Memory B cell (primary cell): ENCODE results near the gene ITGBL1.

Experiments used
- ATAC-seq: fragments of 150-1000 bp; cut with Tn5 transposase; 2 replicates; pipeline ENCODE4 v1.10.0; 2021; ENCODE audit warnings: low read depth, mild to moderate bottlenecking, moderate library complexity
- DNase-seq, 2 donors: peaks; one replicate each; pipeline ENCODE4 v3.0.0; 2022; ENCODE audit warnings: low spot score in 2 of 2
- H3K27ac Mint-ChIP-seq: one replicate; pipeline ENCODE4 v1.8.0; 2022; ENCODE audit warnings: mild to moderate bottlenecking, moderate library complexity, mixed read lengths
- H3K27me3 Mint-ChIP-seq: one replicate; pipeline ENCODE4 v1.8.0; 2022; ENCODE audit warnings: mixed read lengths
- H3K36me3 Mint-ChIP-seq: one replicate; pipeline ENCODE4 v1.8.0; 2022; ENCODE audit warnings: mild to moderate bottlenecking, mixed read lengths
- H3K4me1 Mint-ChIP-seq: one replicate; pipeline ENCODE4 v1.8.0; 2022; ENCODE audit warnings: mixed read lengths
- H3K4me3 Mint-ChIP-seq: one replicate; pipeline ENCODE4 v1.8.0; 2022; ENCODE audit warnings: mild to moderate bottlenecking, moderate library complexity, mixed read lengths
- H3K9me3 Mint-ChIP-seq: one replicate; pipeline ENCODE4 v1.8.0; 2022; ENCODE audit warnings: mixed read lengths

ITGBL1 gene

GRCh38 chr13:101660711-101661110, 208.2 kb downstream of the ITGBL1 start:
- ATAC-seq (no peak), DNase-seq (no peak)
- Mint-ChIP-seq H3K36me3 (no peaks in the 10 kb centered on the region), H3K9me3 (peaks cover 1% of the 10 kb centered on the region), H3K27me3 (no peaks in the 10 kb centered on the region), H3K4me1 (no peaks in the 10 kb centered on the region), H3K27ac (no peak overlapping the region), H3K4me3 (no peak overlapping the region)

- ATAC-seq (no peak), DNase-seq (no peak)
- H3K9me3 Mint-ChIP-seq, result peaks cover 1% of the 10 kb centered on the region
- no peak overlapping the region for H3K27ac Mint-ChIP-seq
- no peaks in the 10 kb centered on the region for H3K36me3 Mint-ChIP-seq
- H3K4me1 Mint-ChIP-seq, result no peaks in the 10 kb centered on the region
- no peaks in the 10 kb centered on the region for H3K27me3 Mint-ChIP-seq
- H3K4me3 Mint-ChIP-seq, result no peak overlapping the region
These were observed 209.4 kb downstream of the ITGBL1 start for GRCh38 chr13:101661839-101662238.

GRCh38 chr13:101673360-101674105, 221.1 kb downstream of the ITGBL1 start:
- Mint-ChIP-seq H3K36me3 (no peaks in the 10 kb centered on the region), H3K4me1 (peaks cover 9% of the 10 kb centered on the region), H3K27me3 (no peaks in the 10 kb centered on the region), H3K27ac (no peak overlapping the region), H3K4me3 (no peak overlapping the region), H3K9me3 (no peaks in the 10 kb centered on the region)
- ATAC-seq, result no peak
- no peak for DNase-seq

- no peak for ATAC-seq
- H3K27me3 Mint-ChIP-seq, result peaks cover 2% of the 10 kb centered on the region
- no peaks in the 10 kb centered on the region for H3K4me1 Mint-ChIP-seq
- H3K4me3 Mint-ChIP-seq, result no peak overlapping the region
- DNase-seq, result no peak
- H3K9me3 Mint-ChIP-seq, result no peaks in the 10 kb centered on the region
- H3K27ac Mint-ChIP-seq, result no peak overlapping the region
- H3K36me3 Mint-ChIP-seq, result no peaks in the 10 kb centered on the region
These were observed 229.4 kb downstream of the ITGBL1 start for GRCh38 chr13:101681834-101682233.

DNA sequence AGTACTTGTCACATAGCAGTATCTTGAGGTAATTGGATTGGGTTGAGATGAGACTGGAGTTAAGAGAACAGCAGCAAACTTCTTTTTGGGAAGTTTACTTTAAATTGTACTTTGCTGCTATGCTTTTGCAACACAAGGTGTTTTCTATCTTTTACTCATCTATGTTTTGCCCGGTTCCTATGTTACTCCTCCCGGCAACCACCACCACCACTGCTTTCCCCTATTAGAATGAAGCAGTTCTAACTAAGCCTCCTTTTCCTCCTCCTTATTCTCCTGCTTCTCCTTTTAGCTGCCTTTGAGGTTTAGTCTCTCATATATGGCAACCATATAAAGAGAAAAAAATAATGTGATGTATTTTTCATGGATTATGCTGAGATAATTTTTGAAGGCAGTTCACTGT, 233.5 kb downstream of the ITGBL1 start:
- H3K36me3 Mint-ChIP-seq, result no peaks in the 10 kb centered on the region
- no peak overlapping the region for H3K27ac Mint-ChIP-seq
- no peak overlapping the region for H3K4me3 Mint-ChIP-seq
- no peaks in the 10 kb centered on the region for H3K4me1 Mint-ChIP-seq
- peaks cover 5% of the 10 kb centered on the region for H3K27me3 Mint-ChIP-seq
- H3K9me3 Mint-ChIP-seq, result no peaks in the 10 kb centered on the region
- ATAC-seq (no peak), DNase-seq (no peak)

DNA sequence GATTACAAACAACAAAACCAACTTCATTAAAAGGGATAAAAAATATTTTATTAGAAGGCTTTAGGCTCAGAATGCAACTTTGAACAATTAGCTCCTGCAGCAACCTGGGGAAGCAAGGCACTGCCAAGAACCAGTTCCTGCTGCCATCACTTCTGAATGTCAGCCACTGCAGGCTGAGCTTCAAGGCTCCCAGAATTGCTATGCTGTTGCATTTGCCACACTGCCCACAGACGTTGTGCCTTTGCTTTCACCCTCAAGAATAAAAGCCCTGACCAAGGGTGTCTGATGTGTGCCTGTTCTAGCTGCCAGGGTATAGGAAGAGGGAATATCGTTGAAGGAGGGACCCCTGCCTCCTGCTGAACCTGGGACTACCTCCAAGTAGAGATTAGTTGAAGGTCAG, 238.4 kb downstream of the ITGBL1 start:
- H3K9me3 Mint-ChIP-seq, result no peaks in the 10 kb centered on the region
- DNase-seq (no peak), ATAC-seq (no peak)
- peaks cover 5% of the 10 kb centered on the region for H3K27me3 Mint-ChIP-seq
- H3K4me3 Mint-ChIP-seq, result no peak overlapping the region
- no peaks in the 10 kb centered on the region for H3K36me3 Mint-ChIP-seq
- no peaks in the 10 kb centered on the region for H3K4me1 Mint-ChIP-seq
- H3K27ac Mint-ChIP-seq, result no peak overlapping the region

- Mint-ChIP-seq H3K27me3 (peaks cover 5% of the 10 kb centered on the region), H3K4me1 (no peaks in the 10 kb centered on the region), H3K9me3 (no peaks in the 10 kb centered on the region), H3K27ac (no peak overlapping the region), H3K4me3 (no peak overlapping the region), H3K36me3 (no peaks in the 10 kb centered on the region)
- DNase-seq (no peak), ATAC-seq (no peak)
These were observed 238.9 kb downstream of the ITGBL1 start for GRCh38 chr13:101691341-101691860.

- H3K4me3 Mint-ChIP-seq, result no peak overlapping the region
- H3K9me3 Mint-ChIP-seq, result peaks cover 4% of the 10 kb centered on the region
- no peaks in the 10 kb centered on the region for H3K4me1 Mint-ChIP-seq
- H3K27me3 Mint-ChIP-seq, result peaks cover 2% of the 10 kb centered on the region
- no peaks in the 10 kb centered on the region for H3K36me3 Mint-ChIP-seq
- ATAC-seq, result no peak
- no peak overlapping the region for H3K27ac Mint-ChIP-seq
- no peak for DNase-seq
These were observed 243.5 kb downstream of the ITGBL1 start for GRCh38 chr13:101695870-101696516.

- DNase-seq, result no peak
- H3K9me3 Mint-ChIP-seq, result peaks cover 4% of the 10 kb centered on the region
- peaks cover 2% of the 10 kb centered on the region for H3K27me3 Mint-ChIP-seq
- H3K4me3 Mint-ChIP-seq, result no peak overlapping the region
- H3K36me3 Mint-ChIP-seq, result no peaks in the 10 kb centered on the region
- no peak for ATAC-seq
- H3K4me1 Mint-ChIP-seq, result no peaks in the 10 kb centered on the region
- no peak overlapping the region for H3K27ac Mint-ChIP-seq
These were observed 245.3 kb downstream of the ITGBL1 start for GRCh38 chr13:101697745-101698144.

GRCh38 chr13:101698400-101698799, 245.9 kb downstream of the ITGBL1 start:
- DNase-seq (no peak), ATAC-seq (no peak)
- Mint-ChIP-seq H3K36me3 (no peaks in the 10 kb centered on the region), H3K4me1 (no peaks in the 10 kb centered on the region), H3K27me3 (peaks cover 5% of the 10 kb centered on the region), H3K4me3 (no peak overlapping the region), H3K9me3 (peaks cover 4% of the 10 kb centered on the region), H3K27ac (no peak overlapping the region)

- no peak overlapping the region for H3K27ac Mint-ChIP-seq
- peaks cover 4% of the 10 kb centered on the region for H3K9me3 Mint-ChIP-seq
- no peak for DNase-seq
- no peaks in the 10 kb centered on the region for H3K4me1 Mint-ChIP-seq
- H3K36me3 Mint-ChIP-seq, result no peaks in the 10 kb centered on the region
- peaks cover 6% of the 10 kb centered on the region for H3K27me3 Mint-ChIP-seq
- no peak overlapping the region for H3K4me3 Mint-ChIP-seq
- ATAC-seq, result no peak
These were observed 248.1 kb downstream of the ITGBL1 start for GRCh38 chr13:101700598-101700997.

DNA sequence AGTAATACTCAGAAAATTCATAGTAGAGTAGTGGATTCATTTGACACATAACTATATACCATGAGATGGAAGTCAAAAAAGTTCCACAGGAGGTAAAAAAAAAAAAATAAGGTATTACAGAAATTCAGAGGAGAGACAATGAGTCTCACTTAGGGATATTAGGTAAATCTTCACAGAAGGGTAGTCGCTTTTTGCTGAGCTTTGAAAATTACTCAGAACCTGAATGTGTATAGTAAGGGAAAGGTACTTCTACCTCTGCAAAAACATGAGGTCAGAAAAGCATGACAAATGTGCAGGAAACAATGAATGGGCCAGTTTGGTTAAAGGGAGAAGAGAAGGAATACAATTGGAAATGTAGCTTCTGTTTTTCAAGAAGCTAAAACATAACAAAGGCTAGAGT, 250.6 kb downstream of the ITGBL1 start:
- H3K4me1 Mint-ChIP-seq, result peaks cover 5% of the 10 kb centered on the region
- DNase-seq (no peak), ATAC-seq (no peak)
- no peak overlapping the region for H3K27ac Mint-ChIP-seq
- H3K36me3 Mint-ChIP-seq, result no peaks in the 10 kb centered on the region
- peaks cover 9% of the 10 kb centered on the region for H3K27me3 Mint-ChIP-seq
- peaks cover 4% of the 10 kb centered on the region for H3K9me3 Mint-ChIP-seq
- no peak overlapping the region for H3K4me3 Mint-ChIP-seq

DNA sequence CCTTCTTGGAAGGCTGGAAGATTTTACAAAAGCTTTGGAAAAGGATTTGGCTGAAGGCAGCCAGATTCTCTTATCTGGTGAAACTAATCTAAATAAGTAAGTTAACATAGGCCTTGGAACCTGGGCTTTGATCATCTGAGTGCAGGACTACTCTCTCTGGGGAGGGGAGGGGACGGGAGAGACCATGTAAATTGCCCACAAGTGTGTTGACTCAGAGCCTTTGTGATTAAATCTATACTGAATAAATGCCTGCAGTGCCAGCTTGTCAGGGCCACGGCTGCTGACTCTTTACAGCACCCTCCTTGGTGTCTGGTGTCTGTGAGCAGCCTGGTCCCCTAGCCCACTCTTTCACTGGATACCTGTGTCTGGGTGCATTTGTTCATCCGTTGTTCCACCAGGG, 251.4 kb downstream of the ITGBL1 start:
- peaks cover 5% of the 10 kb centered on the region for H3K4me1 Mint-ChIP-seq
- DNase-seq, result no peak
- peaks cover 4% of the 10 kb centered on the region for H3K9me3 Mint-ChIP-seq
- ATAC-seq, result no peak
- H3K36me3 Mint-ChIP-seq, result no peaks in the 10 kb centered on the region
- no peak overlapping the region for H3K4me3 Mint-ChIP-seq
- H3K27me3 Mint-ChIP-seq, result peaks cover 10% of the 10 kb centered on the region
- no peak overlapping the region for H3K27ac Mint-ChIP-seq

DNA sequence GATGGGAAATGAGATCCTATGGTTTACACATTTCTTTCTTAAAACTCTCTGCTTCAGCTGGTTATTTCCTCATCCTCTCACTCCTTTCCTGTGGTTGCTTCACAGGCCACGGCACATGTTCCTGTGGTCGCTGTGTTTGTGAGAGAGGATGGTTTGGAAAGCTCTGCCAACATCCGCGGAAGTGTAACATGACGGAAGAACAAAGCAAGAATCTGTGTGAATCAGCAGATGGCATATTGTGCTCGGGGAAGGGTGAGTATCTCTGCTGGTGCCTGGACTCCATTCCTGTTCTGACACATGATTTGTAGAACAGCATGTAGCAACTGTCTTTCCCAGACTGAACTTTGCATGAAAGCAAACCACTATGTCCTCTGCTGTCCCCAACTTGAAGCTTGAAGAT, 254.2 kb downstream of the ITGBL1 start:
- no peak for ATAC-seq
- Mint-ChIP-seq H3K4me3 (no peak overlapping the region), H3K9me3 (no peaks in the 10 kb centered on the region), H3K36me3 (no peaks in the 10 kb centered on the region), H3K4me1 (peaks cover 5% of the 10 kb centered on the region), H3K27me3 (peaks cover 11% of the 10 kb centered on the region), H3K27ac (no peak overlapping the region)
- DNase-seq, result no peak

DNA sequence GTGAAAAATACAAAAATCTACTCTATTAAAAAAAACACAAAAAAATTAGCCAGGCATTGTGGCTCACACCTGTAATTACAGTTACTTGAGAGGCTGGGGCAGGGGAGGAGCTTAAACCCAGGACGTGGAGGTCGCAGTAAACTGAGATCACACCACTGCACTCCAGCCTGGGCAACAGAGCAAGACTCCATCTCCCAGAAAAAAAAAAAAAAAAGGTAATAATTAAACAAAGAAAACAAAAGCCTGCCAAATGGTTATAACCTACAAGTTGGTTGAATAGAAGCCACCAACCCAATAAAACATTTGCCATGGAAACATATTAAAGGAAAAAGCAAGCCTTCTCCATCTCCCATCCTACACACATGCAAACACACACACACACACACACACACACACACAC, 255.2 kb downstream of the ITGBL1 start:
- H3K4me1 Mint-ChIP-seq, result peaks cover 5% of the 10 kb centered on the region
- DNase-seq (no peak), ATAC-seq (no peak)
- no peak overlapping the region for H3K4me3 Mint-ChIP-seq
- H3K27me3 Mint-ChIP-seq, result peaks cover 11% of the 10 kb centered on the region
- H3K36me3 Mint-ChIP-seq, result no peaks in the 10 kb centered on the region
- no peaks in the 10 kb centered on the region for H3K9me3 Mint-ChIP-seq
- no peak overlapping the region for H3K27ac Mint-ChIP-seq
